Adrenal gland (tissue), 5 donors: ENCODE measurements around the gene TP53RK.

Experiments used
- POLR2A ChIP-seq, 2 donors: fragments of 450-650 bp; IDR thresholded peaks; one replicate each; pipeline ENCODE4 v1.6.1; 2017; ENCODE audit warnings: antibody characterized with exemption in 2 of 2, mild to moderate bottlenecking in 2 of 2, moderate library complexity in 1 of 2
- TF ChIP-seq, protein P1 (sequence below), 6 experiments: fragments of 450-650 bp in 4 of 6; fragments of 200-600 bp in 2 of 6; sonication (generic) in 1 of 6; IDR thresholded peaks; 1 replicate in 5 of 6; 2 replicates in 1 of 6; pipeline versions ENCODE4 v1.5.1 to v1.8.0; 2016 to 2021; ENCODE audit warnings: antibody characterized with exemption in 6 of 6, mild to moderate bottlenecking in 2 of 6, moderate library complexity in 1 of 6
- donor health status: DM: no; HTN: no; CAD: no.

DNA sequence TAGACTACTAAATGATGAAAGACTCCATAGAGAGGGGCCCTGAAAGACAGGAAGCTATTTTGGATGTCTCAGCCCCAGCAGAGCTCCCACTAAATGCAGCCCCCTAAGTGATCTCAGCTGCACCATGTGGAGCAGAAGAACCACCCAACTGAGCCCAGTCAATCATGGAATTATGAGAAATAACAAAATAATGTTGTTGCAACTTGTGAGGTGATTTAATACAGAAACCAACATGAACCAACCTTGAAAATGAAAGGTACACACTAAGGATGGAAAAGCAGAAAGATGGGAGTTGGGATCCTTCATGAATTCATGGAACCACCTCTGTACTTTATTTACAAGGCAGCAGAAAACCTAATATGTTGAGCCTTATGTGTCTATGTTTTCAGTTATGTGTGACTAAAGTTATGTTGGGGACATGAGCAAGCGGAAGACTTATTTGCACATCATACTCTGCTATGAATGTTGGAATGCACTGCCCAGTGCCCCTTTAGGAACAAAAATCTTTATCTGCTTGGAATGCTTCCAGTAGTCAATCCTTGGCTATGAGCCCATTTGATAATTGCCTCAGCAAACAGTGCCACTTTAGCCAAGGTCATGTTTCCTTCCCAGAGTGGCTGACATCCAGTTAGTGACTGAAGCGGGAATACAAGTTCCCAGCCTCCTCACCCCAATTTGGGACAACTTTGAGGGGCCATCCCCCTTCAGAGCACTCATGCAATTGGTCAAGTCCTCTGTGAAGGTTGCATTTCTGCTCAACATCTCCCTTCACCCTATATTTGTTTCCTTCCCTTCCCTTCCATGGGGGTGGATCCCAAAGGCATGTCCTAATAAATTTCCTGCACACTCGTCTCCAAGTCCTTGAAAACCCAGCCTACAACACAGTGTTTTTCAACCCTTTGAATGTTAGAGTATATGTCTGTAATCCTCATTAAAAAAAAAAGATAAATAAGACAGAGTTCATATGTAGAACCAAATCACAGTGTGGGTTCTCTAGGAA is 18.4 kb downstream of the TP53RK start:
- TF ChIP-seq POLR2A (IDR thresholded peaks at IDR 0.05): no peak
- TF ChIP-seq, protein P1, sequence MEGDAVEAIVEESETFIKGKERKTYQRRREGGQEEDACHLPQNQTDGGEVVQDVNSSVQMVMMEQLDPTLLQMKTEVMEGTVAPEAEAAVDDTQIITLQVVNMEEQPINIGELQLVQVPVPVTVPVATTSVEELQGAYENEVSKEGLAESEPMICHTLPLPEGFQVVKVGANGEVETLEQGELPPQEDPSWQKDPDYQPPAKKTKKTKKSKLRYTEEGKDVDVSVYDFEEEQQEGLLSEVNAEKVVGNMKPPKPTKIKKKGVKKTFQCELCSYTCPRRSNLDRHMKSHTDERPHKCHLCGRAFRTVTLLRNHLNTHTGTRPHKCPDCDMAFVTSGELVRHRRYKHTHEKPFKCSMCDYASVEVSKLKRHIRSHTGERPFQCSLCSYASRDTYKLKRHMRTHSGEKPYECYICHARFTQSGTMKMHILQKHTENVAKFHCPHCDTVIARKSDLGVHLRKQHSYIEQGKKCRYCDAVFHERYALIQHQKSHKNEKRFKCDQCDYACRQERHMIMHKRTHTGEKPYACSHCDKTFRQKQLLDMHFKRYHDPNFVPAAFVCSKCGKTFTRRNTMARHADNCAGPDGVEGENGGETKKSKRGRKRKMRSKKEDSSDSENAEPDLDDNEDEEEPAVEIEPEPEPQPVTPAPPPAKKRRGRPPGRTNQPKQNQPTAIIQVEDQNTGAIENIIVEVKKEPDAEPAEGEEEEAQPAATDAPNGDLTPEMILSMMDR (IDR thresholded peaks at IDR 0.05): no peak
